NB4 (cell line): ENCODE data around the gene CELA3A.
"Not testable (repeated sequence)": the region's sequence is repeated elsewhere in the genome, so short reads cannot be mapped to it uniquely, and the experiment has no call there.

Experiments used
- DNase-seq: peaks from one replicate; pipeline ENCODE4 v3.0.0; 2010; ENCODE audit warnings: low read depth
- H3K4me3 ChIP-seq: one replicate; pipeline ENCODE4 v1.5.1; 2011; ENCODE audit warnings: mild to moderate bottlenecking, low read depth, low read length, moderate library complexity
- MAX ChIP-seq: IDR thresholded peaks from 2 replicates; pipeline ENCODE4 v1.6.1; 2011; ENCODE audit warnings: low read depth, low read length
- MYC ChIP-seq: IDR thresholded peaks from 2 replicates; pipeline ENCODE4 v1.6.1; 2011; ENCODE audit warnings: low read depth, low read length
- POLR2A ChIP-seq: IDR thresholded peaks from 2 replicates; pipeline ENCODE4 v1.6.1; 2011; ENCODE audit warnings: mild to moderate bottlenecking; ENCODE audit not compliant: insufficient read length; ENCODE audit errors: extremely low read depth
- TF ChIP-seq, protein P1 (sequence below): IDR thresholded peaks from one replicate; pipeline ENCODE4 v1.5.1; 2012; ENCODE audit warnings: low read depth, low read length

CELA3A gene

DNA sequence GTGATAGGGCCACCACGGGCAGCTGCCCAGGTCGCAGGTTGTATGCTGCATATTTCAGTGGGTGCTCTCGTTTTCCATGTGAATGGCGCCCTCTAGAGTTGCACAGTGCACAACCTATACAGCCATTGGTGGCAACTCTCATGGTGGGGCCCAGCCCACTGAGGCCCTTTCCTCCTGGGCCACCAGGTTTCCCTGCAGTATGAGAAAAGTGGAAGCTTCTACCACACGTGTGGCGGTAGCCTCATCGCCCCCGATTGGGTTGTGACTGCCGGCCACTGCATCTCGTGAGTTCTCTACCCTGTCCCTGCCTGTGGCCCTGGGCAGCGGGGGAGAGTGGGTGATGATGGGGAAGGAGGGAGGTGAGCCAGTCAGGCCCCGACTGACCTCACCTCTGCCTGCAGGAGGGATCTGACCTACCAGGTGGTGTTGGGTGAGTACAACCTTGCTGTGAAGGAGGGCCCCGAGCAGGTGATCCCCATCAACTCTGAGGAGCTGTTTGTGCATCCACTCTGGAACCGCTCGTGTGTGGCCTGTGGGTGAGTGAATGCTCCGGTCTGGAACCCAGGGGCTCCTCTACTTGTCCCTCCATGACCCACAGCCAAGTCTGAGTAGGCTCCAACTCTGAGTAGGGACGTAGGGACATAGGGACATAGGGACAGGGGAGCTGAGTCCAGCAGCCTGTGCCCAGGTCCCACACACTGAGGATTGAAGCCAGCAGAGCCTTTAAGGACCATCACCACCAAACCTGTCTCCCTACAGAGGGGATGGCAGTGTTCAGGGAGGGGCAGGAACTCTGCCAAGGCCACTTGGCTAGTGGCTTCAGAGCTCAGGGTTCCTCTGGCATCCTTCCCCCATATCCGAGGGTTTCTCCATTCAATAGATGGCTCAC, 4.0 kb downstream of the CELA3A start:
- DNase-seq: peak; percentile 68
- TF ChIP-seq, protein P1, sequence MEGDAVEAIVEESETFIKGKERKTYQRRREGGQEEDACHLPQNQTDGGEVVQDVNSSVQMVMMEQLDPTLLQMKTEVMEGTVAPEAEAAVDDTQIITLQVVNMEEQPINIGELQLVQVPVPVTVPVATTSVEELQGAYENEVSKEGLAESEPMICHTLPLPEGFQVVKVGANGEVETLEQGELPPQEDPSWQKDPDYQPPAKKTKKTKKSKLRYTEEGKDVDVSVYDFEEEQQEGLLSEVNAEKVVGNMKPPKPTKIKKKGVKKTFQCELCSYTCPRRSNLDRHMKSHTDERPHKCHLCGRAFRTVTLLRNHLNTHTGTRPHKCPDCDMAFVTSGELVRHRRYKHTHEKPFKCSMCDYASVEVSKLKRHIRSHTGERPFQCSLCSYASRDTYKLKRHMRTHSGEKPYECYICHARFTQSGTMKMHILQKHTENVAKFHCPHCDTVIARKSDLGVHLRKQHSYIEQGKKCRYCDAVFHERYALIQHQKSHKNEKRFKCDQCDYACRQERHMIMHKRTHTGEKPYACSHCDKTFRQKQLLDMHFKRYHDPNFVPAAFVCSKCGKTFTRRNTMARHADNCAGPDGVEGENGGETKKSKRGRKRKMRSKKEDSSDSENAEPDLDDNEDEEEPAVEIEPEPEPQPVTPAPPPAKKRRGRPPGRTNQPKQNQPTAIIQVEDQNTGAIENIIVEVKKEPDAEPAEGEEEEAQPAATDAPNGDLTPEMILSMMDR: peak; percentile 28
- H3K4me3 ChIP-seq: not testable (repeated sequence)

- not testable (repeated sequence) for H3K4me3 ChIP-seq, DNase-seq
Measured at GRCh38 chr1:22006736-22007135, 5.3 kb downstream of the CELA3A start.

DNA sequence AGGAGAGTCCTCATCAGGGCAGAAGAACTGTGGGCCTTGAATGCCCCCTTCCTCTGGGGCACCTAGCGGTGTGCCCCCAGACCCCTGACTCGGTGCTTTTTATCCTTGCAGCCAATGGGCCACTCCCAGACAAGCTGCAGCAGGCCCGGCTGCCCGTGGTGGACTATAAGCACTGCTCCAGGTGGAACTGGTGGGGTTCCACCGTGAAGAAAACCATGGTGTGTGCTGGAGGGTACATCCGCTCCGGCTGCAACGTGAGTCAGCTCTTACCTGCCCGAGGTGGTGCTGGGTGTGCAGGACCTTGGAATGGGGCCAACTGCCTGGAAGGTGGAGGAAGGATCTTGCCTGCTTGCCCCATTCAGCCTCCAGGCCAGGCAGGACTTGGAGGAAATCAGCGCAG, 5.8 kb downstream of the CELA3A start:
- not testable (repeated sequence) for H3K4me3 ChIP-seq, DNase-seq

GRCh38 chr1:22009566-22009965, 8.1 kb downstream of the CELA3A start:
- not testable (repeated sequence) for DNase-seq, H3K4me3 ChIP-seq

DNA sequence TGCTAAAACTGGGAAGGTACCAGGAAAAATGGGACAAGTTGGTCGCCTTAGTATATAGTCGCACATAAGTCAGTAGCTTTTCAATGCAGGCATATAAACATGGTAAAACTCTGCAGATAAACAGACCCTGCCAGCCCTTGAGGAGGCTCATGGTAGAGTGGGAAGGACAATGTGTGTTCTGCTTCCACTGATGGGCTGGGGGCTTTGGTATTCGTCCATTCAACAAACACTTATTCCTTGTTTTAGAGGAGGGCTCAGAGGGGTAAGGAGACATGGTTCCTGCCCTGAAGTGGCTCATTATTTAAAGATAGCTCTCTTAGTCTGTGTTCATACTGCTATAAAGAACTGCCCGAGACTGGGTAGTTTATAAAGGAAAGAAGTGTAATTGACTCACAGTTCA, 11.3 kb downstream of the CELA3A start:
- not testable (repeated sequence) for DNase-seq, H3K4me3 ChIP-seq

DNA sequence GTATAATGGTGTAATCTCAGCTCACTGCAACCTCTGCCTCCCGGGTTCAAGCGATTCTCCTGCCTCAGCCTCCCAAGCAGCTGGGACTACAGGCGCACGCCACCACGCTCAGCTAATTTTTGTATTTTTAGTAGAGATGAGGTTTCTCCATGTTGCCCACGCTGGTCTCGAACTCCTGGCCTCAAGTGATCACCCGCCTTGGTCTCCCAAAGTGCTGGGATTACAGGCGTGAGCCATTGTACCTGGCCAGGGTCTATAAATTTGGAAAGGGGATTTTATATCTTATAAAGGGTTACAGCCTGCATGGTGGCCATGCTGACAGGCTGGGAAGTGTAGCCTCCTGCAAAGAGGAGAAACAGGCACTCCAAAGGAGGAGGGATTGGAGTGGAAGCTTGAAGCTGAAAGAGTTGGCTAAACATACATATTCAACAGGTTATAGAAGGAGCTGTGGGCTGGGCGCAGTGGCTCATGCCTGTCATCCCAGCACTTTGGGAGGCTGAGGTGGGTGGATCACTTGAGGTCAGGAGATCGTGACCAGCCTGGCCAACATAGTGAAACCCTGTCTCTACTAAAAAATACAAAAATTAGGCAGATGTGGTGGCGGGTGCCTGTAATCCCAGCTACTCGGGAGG, 13.2 kb downstream of the CELA3A start:
- not testable (repeated sequence) for H3K4me3 ChIP-seq, DNase-seq

- peak; percentile 98 for DNase-seq
- TF ChIP-seq, protein P1: peak; percentile 56
- TF ChIP-seq MAX: peak; percentile 64; the same call in 1 of the 2 replicates
- TF ChIP-seq POLR2A: no peak
- TF ChIP-seq MYC: peak; percentile 80
- H3K4me3 ChIP-seq: no peak overlapping the region
Measured at GRCh38 chr1:22018583-22019559, 17.4 kb downstream of the CELA3A start.

GRCh38 chr1:22021061-22021460, 19.6 kb downstream of the CELA3A start:
- H3K4me3 ChIP-seq: no peak overlapping the region
- TF ChIP-seq MAX: no peak
- TF ChIP-seq MYC: no peak
- TF ChIP-seq POLR2A: no peak
- TF ChIP-seq, protein P1: no peak
- DNase-seq: no peak
